HG02884 (cell line): ENCODE data around the gene CCDC54.
A peak's percentile ranks its signal among the peaks of the same experiment; 100 is the strongest.

Experiments
- ATAC-seq: cut with Tn5 transposase; IDR thresholded peaks from one replicate; pipeline ENCODE4 v1.9.1; 2021; ENCODE audit warnings: mild to moderate bottlenecking, moderate library complexity; ENCODE audit not compliant: unreplicated experiment

CCDC54 gene

GRCh38 chr3:107392549-107393165 is 15.4 kb downstream of the CCDC54 start:
- no peak for ATAC-seq

DNA sequence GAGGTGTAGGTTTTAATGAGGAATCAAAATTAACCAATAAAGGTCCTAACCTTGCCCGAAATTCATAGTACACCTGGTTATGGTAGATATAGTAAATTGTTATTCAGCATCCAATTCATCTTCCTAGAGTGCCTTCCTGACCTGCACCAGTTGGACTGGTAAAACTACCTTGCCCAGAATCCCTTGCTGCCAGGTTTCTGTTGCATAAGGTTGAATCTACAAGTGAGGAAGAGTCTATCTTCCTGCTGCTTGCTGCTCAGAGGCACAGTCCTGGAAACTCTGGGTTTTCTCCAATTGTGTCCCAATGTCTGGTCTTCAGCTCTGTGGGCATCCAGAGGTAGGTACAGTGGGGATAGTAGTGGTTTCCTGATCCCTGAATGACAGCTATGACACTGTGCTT is 17.3 kb downstream of the CCDC54 start:
- no peak for ATAC-seq

- no peak for ATAC-seq
These were observed 17.8 kb downstream of the CCDC54 start for GRCh38 chr3:107395066-107395465.

DNA sequence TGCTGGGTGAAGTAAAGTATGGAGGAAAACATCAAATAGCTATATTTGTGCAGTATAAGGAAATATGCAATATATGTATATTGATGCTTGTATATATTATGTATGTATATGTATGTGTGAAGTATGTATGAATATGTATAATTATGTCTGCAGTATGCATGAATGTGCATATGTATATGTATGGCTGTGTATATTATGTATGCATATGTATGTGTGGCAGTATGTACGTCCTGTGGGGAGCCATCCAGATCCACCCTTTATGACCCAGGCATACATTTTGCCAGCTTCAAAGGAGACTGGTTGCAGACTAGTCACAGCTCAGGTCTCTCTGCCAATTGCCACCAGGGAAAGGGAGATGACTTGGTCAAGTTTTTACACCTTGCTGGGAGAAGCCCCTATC is 24.1 kb downstream of the CCDC54 start:
- ATAC-seq: no peak

GRCh38 chr3:107402214-107402613 is 25.0 kb downstream of the CCDC54 start:
- no peak for ATAC-seq

DNA sequence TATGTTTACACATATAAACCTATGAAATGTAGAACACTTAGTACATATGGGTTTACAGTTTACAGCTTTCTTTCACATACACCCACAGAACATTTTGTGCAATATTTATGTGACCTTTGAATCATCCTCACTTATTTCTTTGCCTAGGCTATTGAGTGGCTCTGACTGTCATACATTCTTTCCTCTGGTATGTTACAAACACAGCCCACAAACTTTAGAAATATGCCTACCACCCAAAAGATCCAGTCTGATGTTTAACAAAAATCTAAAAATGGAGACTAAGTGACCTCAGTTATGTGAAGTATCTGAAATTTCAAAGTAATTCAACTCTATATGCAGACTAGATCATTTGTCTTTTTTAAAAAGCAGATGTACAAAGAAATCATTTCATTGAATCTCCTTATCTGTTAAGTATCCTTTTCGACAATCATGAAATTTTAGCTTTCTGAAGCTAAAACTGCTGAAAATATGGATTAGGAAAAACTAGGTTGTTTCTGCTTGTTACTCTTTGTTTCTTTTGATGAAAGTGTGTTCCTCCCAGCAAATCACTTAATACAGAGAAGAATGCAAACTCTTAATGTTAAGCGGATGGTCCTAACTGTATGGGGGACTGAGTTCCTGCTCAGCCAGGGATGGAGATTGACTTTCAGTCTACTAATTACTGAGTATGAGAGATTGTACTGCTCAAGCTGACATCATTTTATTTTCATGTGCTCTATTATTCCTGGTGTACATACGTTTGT is 27.7 kb downstream of the CCDC54 start:
- ATAC-seq: no peak

DNA sequence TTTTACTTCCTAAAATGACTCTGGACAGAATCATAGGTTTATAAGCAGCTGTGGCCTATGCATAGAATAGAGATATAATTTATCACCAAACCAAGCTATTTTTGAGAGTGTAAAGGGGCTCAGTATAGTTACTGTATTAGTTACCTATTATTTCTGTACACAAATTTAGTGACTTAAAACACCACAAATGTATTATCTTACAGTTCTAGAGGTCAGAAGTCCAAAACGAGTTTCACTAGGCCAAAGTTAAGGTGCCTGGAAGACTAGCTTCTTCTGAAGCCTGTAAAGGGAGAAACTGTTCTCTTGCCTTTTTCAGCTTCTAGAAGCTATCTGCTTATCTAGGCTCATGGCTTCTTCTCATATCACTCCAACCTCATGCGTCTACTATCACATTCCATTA is 30.1 kb downstream of the CCDC54 start:
- no peak for ATAC-seq

DNA sequence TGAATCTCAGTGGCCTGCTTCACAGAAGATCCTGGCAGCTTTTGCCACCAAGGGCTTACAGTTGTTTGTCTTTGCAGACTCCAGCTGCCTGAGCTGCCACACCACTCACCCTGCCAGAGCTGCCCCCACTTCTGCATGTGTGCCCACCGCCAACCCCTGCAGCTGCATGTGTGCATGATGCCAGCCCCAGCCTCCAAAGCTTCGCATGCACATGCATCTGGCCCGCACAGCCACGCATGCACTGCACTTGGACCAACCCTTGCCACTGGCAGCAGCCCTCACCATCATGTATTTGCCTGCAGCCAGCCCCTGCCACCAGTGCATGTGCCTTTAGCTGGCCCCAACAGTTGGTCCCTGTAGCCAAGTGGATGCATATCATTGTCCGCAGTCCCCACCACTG is 31.3 kb downstream of the CCDC54 start:
- no peak for ATAC-seq

DNA sequence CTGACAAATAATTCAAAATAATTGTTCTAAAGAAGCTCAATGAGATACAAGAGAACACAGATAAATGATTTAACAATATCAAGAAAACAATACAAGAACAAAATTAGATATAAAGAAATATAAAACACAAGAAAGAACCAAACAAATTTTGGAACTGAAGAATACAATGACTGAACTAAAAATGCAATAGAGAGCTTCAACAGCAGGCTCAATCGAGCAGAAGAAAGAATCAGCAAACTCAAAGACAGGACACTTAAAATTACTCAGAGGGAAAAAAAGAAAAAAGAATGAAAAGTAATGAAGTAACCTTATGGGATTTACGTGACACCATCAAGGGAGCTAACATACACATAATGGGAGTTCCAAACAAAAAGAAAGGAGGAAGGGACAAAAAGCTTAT is 32.1 kb downstream of the CCDC54 start:
- no peak for ATAC-seq

- ATAC-seq: no peak
These were observed 33.4 kb downstream of the CCDC54 start for GRCh38 chr3:107410606-107411005.

- ATAC-seq: no peak
These were observed 33.8 kb downstream of the CCDC54 start for GRCh38 chr3:107411056-107411455.

GRCh38 chr3:107411779-107412178 is 34.5 kb downstream of the CCDC54 start:
- no peak for ATAC-seq

DNA sequence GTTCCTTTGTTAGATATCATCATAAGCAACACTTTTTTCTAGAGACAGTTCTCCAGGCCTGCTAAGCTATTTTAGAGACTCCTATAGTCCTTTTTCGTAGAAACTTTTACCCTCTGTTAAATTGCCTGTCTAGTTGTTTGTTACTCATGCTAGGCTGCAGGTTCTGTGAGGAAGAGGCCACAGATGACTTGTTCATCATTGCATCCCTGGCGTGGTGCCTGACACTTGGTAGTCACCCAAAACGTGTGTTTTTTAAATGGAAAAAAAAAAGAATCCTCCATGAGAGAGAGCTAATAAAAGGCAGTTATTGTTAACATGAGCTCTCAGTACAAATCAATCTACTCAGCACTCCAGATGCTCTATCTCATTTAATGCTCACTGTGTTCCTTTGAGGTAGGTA is 35.1 kb downstream of the CCDC54 start:
- no peak for ATAC-seq

- no peak for ATAC-seq
These were observed 36.0 kb downstream of the CCDC54 start for GRCh38 chr3:107413264-107413663.

- no peak for ATAC-seq
These were observed 37.2 kb downstream of the CCDC54 start for GRCh38 chr3:107414325-107414964.

DNA sequence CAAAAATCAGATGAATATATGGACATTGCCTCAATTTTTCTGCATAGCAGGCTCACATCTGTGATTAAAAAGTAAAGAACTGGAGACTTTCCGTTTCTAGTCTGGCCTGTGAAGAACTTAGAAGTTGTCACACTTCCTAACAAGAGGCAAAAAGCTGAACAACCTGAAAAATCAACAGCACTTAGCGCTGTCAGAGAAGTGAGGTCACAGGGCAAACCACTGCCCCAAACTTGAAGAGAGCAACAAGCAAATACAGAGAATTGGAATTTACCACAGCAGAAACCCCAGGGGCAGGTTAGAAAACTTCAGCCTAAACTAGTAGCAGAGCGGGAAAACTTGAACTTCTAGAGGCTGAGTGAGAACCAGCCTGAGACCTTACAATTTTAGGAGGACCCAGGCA is 38.9 kb downstream of the CCDC54 start:
- ATAC-seq: no peak

- ATAC-seq: no peak
These were observed 39.6 kb downstream of the CCDC54 start for GRCh38 chr3:107416886-107417285.

- ATAC-seq: peak; percentile 80
These were observed 44.0 kb downstream of the CCDC54 start for GRCh38 chr3:107421170-107421792.

DNA sequence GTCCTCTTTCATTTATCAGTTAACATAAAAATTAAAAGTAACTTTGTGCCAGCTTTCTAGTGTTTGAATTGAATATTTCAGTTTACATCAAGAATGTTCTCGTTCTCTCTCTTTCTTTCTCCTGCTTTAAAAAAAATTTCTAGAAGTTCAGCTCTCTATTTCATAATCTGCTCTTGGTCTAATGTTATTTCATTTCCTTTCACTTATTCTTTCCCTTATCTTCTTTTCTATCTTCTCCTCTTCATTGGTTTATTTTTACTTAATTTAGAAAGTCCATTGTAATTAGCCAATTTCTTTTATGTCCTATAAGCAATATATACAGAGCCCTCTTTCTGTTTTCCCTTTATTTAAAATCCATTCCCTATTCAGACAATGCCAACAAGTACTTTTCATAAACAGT is 44.6 kb downstream of the CCDC54 start:
- no peak for ATAC-seq

- ATAC-seq: no peak
These were observed 47.8 kb downstream of the CCDC54 start for GRCh38 chr3:107425033-107425432.

DNA sequence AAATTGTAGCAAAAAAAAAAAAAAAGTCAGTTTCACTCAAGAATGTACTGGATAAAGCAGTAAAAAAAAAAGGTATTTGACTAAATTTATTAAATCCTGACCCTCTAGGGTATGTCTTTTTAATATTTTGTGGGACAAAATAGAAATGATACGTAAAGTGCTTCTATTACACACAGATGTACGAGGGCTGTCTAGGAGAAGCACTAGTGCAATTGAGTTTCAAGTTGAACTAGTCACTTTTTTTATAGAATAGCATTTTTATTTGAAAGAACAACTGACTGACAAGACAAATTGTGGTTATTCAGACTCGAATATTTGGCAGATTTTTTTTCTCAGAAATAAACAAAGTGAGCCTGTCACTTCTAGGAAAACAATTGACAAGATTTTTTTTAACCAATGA is 49.0 kb downstream of the CCDC54 start:
- ATAC-seq: no peak
